Measurements from ENCODE around the gene RFX7. TPM values are rescaled to one million over a fixed set of nuclear protein-coding genes. Genes with fewer than 3 reads are reported as not detected.

The RFX7 gene
- total RNA-seq, 3 donors from 2014 or later = 15.3 to 17.5 (median 17.3) TPM

- DNase-seq = no peak
- H3K4me1 Mint-ChIP-seq (ENCODE audit: low read depth) = peaks cover 9% of the 10 kb centered on the region
- H3K4me3 Mint-ChIP-seq = no peak overlapping the region
- H3K27me3 Mint-ChIP-seq (ENCODE audit: low read depth) = no peaks in the 10 kb centered on the region
- H3K36me3 Mint-ChIP-seq (ENCODE audit: insufficient read depth) = peaks cover 57% of the 10 kb centered on the region
- no peak for ATAC-seq
- H3K9me3 Mint-ChIP-seq = peaks cover 49% of the 10 kb centered on the region
Measured at GRCh38 chr15:56228854-56229253, 14.8 kb downstream of the RFX7 start.

GRCh38 chr15:56228352-56228751 lies 15.3 kb downstream of the RFX7 start:
- DNase-seq (no peak), ATAC-seq (no peak)
- Mint-ChIP-seq H3K27me3 (ENCODE audit: low read depth) (no peaks in the 10 kb centered on the region), H3K4me3 (no peak overlapping the region), H3K36me3 (ENCODE audit: insufficient read depth) (peaks cover 56% of the 10 kb centered on the region), H3K9me3 (peaks cover 44% of the 10 kb centered on the region), H3K4me1 (ENCODE audit: low read depth) (peaks cover 9% of the 10 kb centered on the region)

- Mint-ChIP-seq H3K9me3 (peaks cover 39% of the 10 kb centered on the region), H3K36me3 (ENCODE audit: insufficient read depth) (peaks cover 50% of the 10 kb centered on the region), H3K4me3 (no peak overlapping the region), H3K27me3 (ENCODE audit: low read depth) (no peaks in the 10 kb centered on the region), H3K4me1 (ENCODE audit: low read depth) (peaks cover 7% of the 10 kb centered on the region)
- ATAC-seq (no peak), DNase-seq (no peak)
Measured at GRCh38 chr15:56227780-56228179, 15.9 kb downstream of the RFX7 start.

DNA sequence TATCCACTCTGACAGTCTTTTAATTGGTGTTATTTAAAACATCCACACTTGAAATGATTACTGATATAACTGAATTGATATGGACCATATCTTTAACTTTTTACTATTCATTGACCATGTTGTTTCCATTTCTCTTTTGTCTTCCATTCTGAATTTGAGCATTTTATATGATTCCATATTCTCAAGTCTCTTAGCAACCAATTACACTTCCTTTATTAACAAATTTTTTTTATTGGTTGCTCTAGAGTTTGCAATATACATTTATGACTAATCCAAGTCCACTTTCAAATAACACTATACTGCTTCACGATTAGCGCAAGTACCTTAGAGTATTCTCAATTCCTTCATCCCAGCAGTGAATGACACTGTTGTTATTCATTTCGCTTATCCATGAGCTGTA lies 16.4 kb downstream of the RFX7 start:
- peaks cover 49% of the 10 kb centered on the region for H3K36me3 Mint-ChIP-seq (ENCODE audit: insufficient read depth)
- ATAC-seq = no peak
- H3K4me1 Mint-ChIP-seq (ENCODE audit: low read depth) = peaks cover 7% of the 10 kb centered on the region
- H3K4me3 Mint-ChIP-seq = no peak overlapping the region
- peaks cover 39% of the 10 kb centered on the region for H3K9me3 Mint-ChIP-seq
- H3K27me3 Mint-ChIP-seq (ENCODE audit: low read depth) = no peaks in the 10 kb centered on the region
- no peak for DNase-seq

GRCh38 chr15:56225520-56225919 lies 18.2 kb downstream of the RFX7 start:
- H3K4me1 Mint-ChIP-seq (ENCODE audit: low read depth) = peaks cover 7% of the 10 kb centered on the region
- peaks cover 38% of the 10 kb centered on the region for H3K36me3 Mint-ChIP-seq (ENCODE audit: insufficient read depth)
- H3K9me3 Mint-ChIP-seq = peaks cover 31% of the 10 kb centered on the region
- H3K4me3 Mint-ChIP-seq = no peak overlapping the region
- ATAC-seq (no peak), DNase-seq (no peak)
- no peaks in the 10 kb centered on the region for H3K27me3 Mint-ChIP-seq (ENCODE audit: low read depth)

GRCh38 chr15:56222302-56222701 lies 21.4 kb downstream of the RFX7 start:
- Mint-ChIP-seq H3K4me3 (no peak overlapping the region), H3K4me1 (ENCODE audit: low read depth) (peaks cover 8% of the 10 kb centered on the region), H3K36me3 (ENCODE audit: insufficient read depth) (peaks cover 16% of the 10 kb centered on the region), H3K27me3 (ENCODE audit: low read depth) (no peaks in the 10 kb centered on the region), H3K9me3 (peaks cover 24% of the 10 kb centered on the region)
- DNase-seq (no peak), ATAC-seq (no peak)

GRCh38 chr15:56217341-56217740 lies 26.3 kb downstream of the RFX7 start:
- ATAC-seq = no peak
- no peak for DNase-seq
- Mint-ChIP-seq H3K4me3 (no peak overlapping the region), H3K9me3 (peaks cover 24% of the 10 kb centered on the region), H3K36me3 (ENCODE audit: insufficient read depth) (peaks cover 13% of the 10 kb centered on the region), H3K4me1 (ENCODE audit: low read depth) (peaks cover 5% of the 10 kb centered on the region), H3K27me3 (ENCODE audit: low read depth) (no peaks in the 10 kb centered on the region)

- DNase-seq (no peak), ATAC-seq (no peak)
- Mint-ChIP-seq H3K4me3 (no peak overlapping the region), H3K9me3 (peaks cover 35% of the 10 kb centered on the region), H3K27me3 (ENCODE audit: low read depth) (no peaks in the 10 kb centered on the region), H3K36me3 (ENCODE audit: insufficient read depth) (peaks cover 24% of the 10 kb centered on the region), H3K4me1 (ENCODE audit: low read depth) (peaks cover 14% of the 10 kb centered on the region)
Measured at GRCh38 chr15:56215769-56216168, 27.9 kb downstream of the RFX7 start.

DNA sequence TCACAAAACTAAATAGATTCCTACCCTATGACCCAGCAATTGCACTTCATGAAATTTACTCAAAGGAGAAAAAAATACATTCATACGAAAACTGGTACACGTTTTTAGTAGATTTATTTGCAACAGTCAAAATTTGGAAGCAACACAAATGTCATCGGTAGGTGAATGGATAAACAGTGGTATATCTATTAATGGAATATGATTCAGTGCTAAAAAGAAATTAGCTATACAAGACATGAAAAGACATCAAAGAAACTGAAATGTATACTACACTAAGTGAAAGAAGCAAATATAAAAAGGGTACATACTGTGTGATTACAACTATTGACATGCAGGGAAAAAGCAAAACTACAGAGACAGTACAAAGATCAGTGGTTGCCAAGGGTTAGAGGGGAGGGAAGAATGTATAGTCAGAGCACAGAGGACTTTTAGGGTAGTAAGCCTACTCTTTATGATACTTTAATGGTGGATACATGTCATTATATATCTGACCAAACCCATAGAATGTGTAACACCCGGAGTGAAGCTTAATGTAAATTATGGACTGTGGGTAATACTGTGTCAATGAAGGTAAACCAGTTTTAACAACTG lies 31.6 kb downstream of the RFX7 start:
- ATAC-seq = no peak
- Mint-ChIP-seq H3K27me3 (ENCODE audit: low read depth) (no peaks in the 10 kb centered on the region), H3K36me3 (ENCODE audit: insufficient read depth) (peaks cover 32% of the 10 kb centered on the region), H3K4me1 (ENCODE audit: low read depth) (peaks cover 39% of the 10 kb centered on the region), H3K9me3 (peaks cover 31% of the 10 kb centered on the region), H3K4me3 (no peak overlapping the region)
- DNase-seq = no peak

GRCh38 chr15:56211064-56211463 lies 32.6 kb downstream of the RFX7 start:
- Mint-ChIP-seq H3K4me1 (ENCODE audit: low read depth) (peaks cover 49% of the 10 kb centered on the region), H3K4me3 (no peak overlapping the region), H3K9me3 (peaks cover 31% of the 10 kb centered on the region), H3K36me3 (ENCODE audit: insufficient read depth) (peaks cover 32% of the 10 kb centered on the region), H3K27me3 (ENCODE audit: low read depth) (no peaks in the 10 kb centered on the region)
- DNase-seq = no peak
- ATAC-seq = no peak

DNA sequence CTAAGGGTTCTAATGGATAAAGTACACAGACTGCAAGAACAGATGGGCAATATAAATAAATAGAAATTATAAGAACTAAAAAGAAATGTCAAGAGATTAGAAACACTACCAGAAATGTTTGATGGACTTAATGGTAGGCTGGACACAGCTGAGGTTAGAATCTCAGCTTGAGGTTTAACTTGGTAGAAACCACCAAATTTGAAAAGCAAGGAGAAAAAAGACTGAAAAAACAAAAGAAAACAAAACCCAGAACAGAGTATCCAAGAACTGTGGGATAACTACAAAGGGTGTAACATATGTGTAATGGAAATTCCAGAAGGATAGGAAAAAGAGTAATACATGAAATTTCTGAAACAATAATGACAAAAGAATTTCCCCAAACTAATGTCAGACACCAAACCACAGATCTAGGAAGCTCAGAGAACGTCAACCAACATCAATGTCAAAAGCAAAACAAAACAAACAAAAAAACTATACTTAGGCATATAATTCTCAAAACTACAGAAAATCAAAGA lies 35.0 kb downstream of the RFX7 start:
- ATAC-seq (no peak), DNase-seq (no peak)
- Mint-ChIP-seq H3K4me1 (ENCODE audit: low read depth) (peaks cover 68% of the 10 kb centered on the region), H3K4me3 (peak overlapping the region; percentile 41), H3K36me3 (ENCODE audit: insufficient read depth) (peaks cover 29% of the 10 kb centered on the region), H3K9me3 (peaks cover 28% of the 10 kb centered on the region), H3K27me3 (ENCODE audit: low read depth) (no peaks in the 10 kb centered on the region)

DNA sequence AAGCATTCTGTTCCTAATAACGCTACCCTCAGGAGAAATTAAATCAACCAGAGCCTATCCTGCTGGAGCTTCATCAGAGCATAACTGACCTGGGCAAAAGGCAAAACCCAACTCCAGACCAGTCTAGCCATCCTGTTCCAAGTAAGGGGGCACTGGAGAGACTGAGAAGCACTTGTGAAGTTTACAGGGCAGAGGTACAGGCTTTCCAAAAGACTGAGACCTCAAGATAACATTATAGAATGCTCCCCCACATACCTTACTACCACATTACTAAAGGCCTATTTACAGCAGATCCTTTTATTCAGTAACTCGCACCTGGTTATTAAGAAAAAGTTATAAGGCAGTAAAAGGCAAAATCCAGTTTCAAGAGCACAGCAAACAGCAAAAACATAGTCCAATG lies 35.5 kb downstream of the RFX7 start:
- Mint-ChIP-seq H3K36me3 (ENCODE audit: insufficient read depth) (peaks cover 25% of the 10 kb centered on the region), H3K4me3 (no peak overlapping the region)
- no peak for ATAC-seq

DNA sequence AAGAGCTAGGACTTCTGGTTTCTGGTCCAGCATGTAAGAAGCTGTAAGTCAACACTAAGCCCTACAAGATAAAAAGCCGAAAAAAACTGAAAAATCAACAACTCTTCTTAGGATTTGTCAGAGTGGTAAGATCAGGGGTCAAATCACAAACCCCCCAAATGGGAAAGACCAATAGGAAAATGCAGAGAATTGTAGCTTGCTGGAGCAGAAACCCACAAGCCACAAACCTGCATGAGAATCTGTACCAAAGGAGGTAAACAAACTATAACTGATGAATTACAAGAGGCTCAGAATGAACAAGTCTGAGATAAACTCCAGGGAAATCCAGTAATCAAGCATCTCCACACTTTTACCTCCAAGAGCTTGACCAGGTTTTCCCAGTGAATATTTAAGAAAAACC lies 36.0 kb downstream of the RFX7 start:
- no peak for DNase-seq
- peak overlapping the region; percentile 46 for H3K4me3 Mint-ChIP-seq
- peaks cover 23% of the 10 kb centered on the region for H3K9me3 Mint-ChIP-seq
- no peak for ATAC-seq
- H3K4me1 Mint-ChIP-seq (ENCODE audit: low read depth) = peaks cover 78% of the 10 kb centered on the region
- H3K36me3 Mint-ChIP-seq (ENCODE audit: insufficient read depth) = peaks cover 26% of the 10 kb centered on the region
- no peaks in the 10 kb centered on the region for H3K27me3 Mint-ChIP-seq (ENCODE audit: low read depth)

More for the DNA sequence above, 35.5 kb downstream of the RFX7 start:
- DNase-seq = no peak
- Mint-ChIP-seq H3K9me3 (peaks cover 25% of the 10 kb centered on the region), H3K4me1 (ENCODE audit: low read depth) (peaks cover 73% of the 10 kb centered on the region), H3K27me3 (ENCODE audit: low read depth) (no peaks in the 10 kb centered on the region)

GRCh38 chr15:56207092-56207491 lies 36.6 kb downstream of the RFX7 start:
- H3K36me3 Mint-ChIP-seq (ENCODE audit: insufficient read depth) = peaks cover 23% of the 10 kb centered on the region
- DNase-seq = no peak
- no peak overlapping the region for H3K4me3 Mint-ChIP-seq
- ATAC-seq = peak; percentile 48 to 53
- H3K4me1 Mint-ChIP-seq (ENCODE audit: low read depth) = peaks cover 80% of the 10 kb centered on the region
- peaks cover 19% of the 10 kb centered on the region for H3K9me3 Mint-ChIP-seq
- H3K27me3 Mint-ChIP-seq (ENCODE audit: low read depth) = no peaks in the 10 kb centered on the region

- DNase-seq (no peak), ATAC-seq (no peak)
- peaks cover 2% of the 10 kb centered on the region for H3K9me3 Mint-ChIP-seq
- H3K27me3 Mint-ChIP-seq (ENCODE audit: low read depth) = no peaks in the 10 kb centered on the region
- peaks cover 6% of the 10 kb centered on the region for H3K36me3 Mint-ChIP-seq (ENCODE audit: insufficient read depth)
- H3K4me3 Mint-ChIP-seq = no peak overlapping the region
- peaks cover 74% of the 10 kb centered on the region for H3K4me1 Mint-ChIP-seq (ENCODE audit: low read depth)
Measured at GRCh38 chr15:56205061-56205876, 38.4 kb downstream of the RFX7 start.
